B cell (primary cell): ENCODE measurements around the gene ALDH9A1.

Experiments used
- CTCF ChIP-seq: fragments of 200-600 bp; IDR thresholded peaks from one replicate; pipeline ENCODE4 v1.8.0; 2022; ENCODE audit warnings: antibody characterized with exemption, mild to moderate bottlenecking
- EZH2 ChIP-seq: IDR thresholded peaks from 2 replicates; pipeline ENCODE4 v1.6.1; 2012; ENCODE audit warnings: borderline replicate concordance, low read depth, mild to moderate bottlenecking, moderate library complexity, low read length; ENCODE audit not compliant: insufficient read depth, poor library complexity, severe bottlenecking

GRCh38 chr1:165680303-165680702 is 18.1 kb downstream of the ALDH9A1 start:
- no peak for TF ChIP-seq CTCF
- no peak for TF ChIP-seq EZH2
